Panc1 (cell line): ENCODE results near the gene ACTL10.

Experiments used
- CTCF ChIP-seq: fragments of 450-650 bp; IDR thresholded peaks from 2 replicates; pipeline ENCODE4 v1.5.1; 2017; ENCODE audit warnings: mild to moderate bottlenecking
- POLR2AphosphoS5 ChIP-seq: IDR thresholded peaks from 2 replicates; pipeline ENCODE4 v1.6.1; 2012; ENCODE audit warnings: mild to moderate bottlenecking, low read depth, low read length, moderate library complexity
- REST ChIP-seq, 2 experiments: IDR thresholded peaks; 2 replicates each; pipeline ENCODE4 v1.6.1; 2011 to 2012; ENCODE audit warnings: low read depth in 2 of 2, control low read depth in 1 of 2, low read length in 1 of 2, mild to moderate bottlenecking in 1 of 2, moderate library complexity in 1 of 2; ENCODE audit not compliant: insufficient read depth in 1 of 2
- SIN3A ChIP-seq: IDR thresholded peaks from 2 replicates; pipeline ENCODE4 v1.6.1; 2012; ENCODE audit warnings: low read depth, mild to moderate bottlenecking, low read length, moderate library complexity, borderline replicate concordance; ENCODE audit not compliant: insufficient read depth
- TCF7L2 ChIP-seq: IDR thresholded peaks from 2 replicates; pipeline ENCODE4 v1.6.1; 2011; ENCODE audit warnings: mild to moderate bottlenecking, low read depth, low read length, inconsistent platforms

- TF ChIP-seq CTCF (no peak), POLR2AphosphoS5 (no peak), SIN3A (no peak), TCF7L2 (no peak), REST (IDR thresholded peaks at IDR 0.05; ENCODE audit: insufficient read depth in 1 of 2, low read depth in 2 of 2, low read length in 1 of 2) (no peak)
Observed at GRCh38 chr20:33660035-33660684, 6.6 kb upstream of the ACTL10 start.
